Panc1 (cell line): ENCODE results near the gene SNPH.

Experiments
- CTCF ChIP-seq: fragments of 450-650 bp; IDR thresholded peaks from 2 replicates; pipeline ENCODE4 v1.5.1; 2017; ENCODE audit warnings: mild to moderate bottlenecking
- POLR2AphosphoS5 ChIP-seq: IDR thresholded peaks from 2 replicates; pipeline ENCODE4 v1.6.1; 2012; ENCODE audit warnings: mild to moderate bottlenecking, low read depth, low read length, moderate library complexity
- REST ChIP-seq, 2 experiments: IDR thresholded peaks; 2 replicates each; pipeline ENCODE4 v1.6.1; 2011 to 2012; ENCODE audit warnings: low read depth in 2 of 2, control low read depth in 1 of 2, low read length in 1 of 2, mild to moderate bottlenecking in 1 of 2, moderate library complexity in 1 of 2; ENCODE audit not compliant: insufficient read depth in 1 of 2
- SIN3A ChIP-seq: IDR thresholded peaks from 2 replicates; pipeline ENCODE4 v1.6.1; 2012; ENCODE audit warnings: low read depth, mild to moderate bottlenecking, low read length, moderate library complexity, borderline replicate concordance; ENCODE audit not compliant: insufficient read depth
- TCF7L2 ChIP-seq: IDR thresholded peaks from 2 replicates; pipeline ENCODE4 v1.6.1; 2011; ENCODE audit warnings: mild to moderate bottlenecking, low read depth, low read length, inconsistent platforms

GRCh38 chr20:1225263-1225782, 40.8 kb upstream of the SNPH start:
- TF ChIP-seq CTCF (no peak), POLR2AphosphoS5 (no peak), REST (IDR thresholded peaks at IDR 0.05; ENCODE audit: insufficient read depth in 1 of 2, low read depth in 2 of 2, low read length in 1 of 2) (no peak), SIN3A (no peak), TCF7L2 (no peak)
